ENCODE data around the gene PIGS. TPM values are rescaled to one million over a fixed set of nuclear protein-coding genes. Genes with fewer than 3 reads are reported as not detected.
A peak's percentile ranks its signal among the peaks of the same experiment; 100 is the strongest.

PIGS gene
- total and polyA plus RNA-seq, 12 donors = 9.0 to 69.3 (median 48.5) TPM

DNA sequence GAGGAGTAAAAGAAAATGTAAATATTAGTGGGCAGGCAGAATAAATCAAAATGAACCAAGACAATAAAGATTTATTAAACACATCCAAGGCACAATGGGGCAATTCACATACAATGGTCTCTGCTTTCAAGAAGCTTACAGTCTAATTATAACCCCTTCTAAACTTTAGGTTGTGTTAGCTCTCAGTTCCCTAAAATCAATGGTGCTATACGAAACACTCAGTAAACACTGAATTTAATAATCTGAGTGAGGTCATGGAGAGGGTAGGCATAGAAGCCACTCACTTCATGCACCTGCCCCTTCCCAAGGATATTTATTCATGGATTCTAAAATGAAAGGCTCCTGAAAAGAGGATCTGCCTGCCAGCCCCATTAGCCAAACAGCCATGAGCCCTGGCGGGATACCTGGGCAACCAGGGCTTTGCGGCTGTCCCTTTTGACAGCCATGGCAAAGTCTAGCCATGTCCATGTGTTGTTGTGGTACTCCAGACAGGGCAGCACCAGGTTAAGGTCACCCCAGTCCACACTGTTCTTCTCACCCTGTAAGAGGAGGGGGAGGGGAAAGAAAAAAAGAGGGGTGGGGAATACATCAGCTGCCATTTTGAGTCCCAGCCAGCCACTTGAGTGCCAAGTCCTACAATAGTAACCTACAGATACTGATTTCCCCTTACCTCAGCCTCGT, 44.1 kb upstream of the PIGS start:
- Histone ChIP-seq H3K4me1 (no peaks in the 10 kb centered on the region), H3K27ac (no peak overlapping the region), H3K9me3 (no peaks in the 10 kb centered on the region), H3K27me3 (no peaks in the 10 kb centered on the region), H3K4me3 (no peak overlapping the region), H3K36me3 (peaks cover 11 to 100% (median 63%) of the 10 kb centered on the region in 9 donors)
- 80 to 82% methylated on average over 4 of the region's 4 CpGs for WGBS, 2 donors
- peak in 1 of 8 donors; percentile 40 for ATAC-seq
- intact Hi-C loops (cut with DNase I) = loop anchor here in 2 of 10 donors (5.0 to 10.0 kb wide), 2 partner anchors 61 to 118 kb away; partner anchors contain the start of gene UNC119 (in 1 of the 2)
- DNase-seq = no peak
- TF ChIP-seq, protein P1, sequence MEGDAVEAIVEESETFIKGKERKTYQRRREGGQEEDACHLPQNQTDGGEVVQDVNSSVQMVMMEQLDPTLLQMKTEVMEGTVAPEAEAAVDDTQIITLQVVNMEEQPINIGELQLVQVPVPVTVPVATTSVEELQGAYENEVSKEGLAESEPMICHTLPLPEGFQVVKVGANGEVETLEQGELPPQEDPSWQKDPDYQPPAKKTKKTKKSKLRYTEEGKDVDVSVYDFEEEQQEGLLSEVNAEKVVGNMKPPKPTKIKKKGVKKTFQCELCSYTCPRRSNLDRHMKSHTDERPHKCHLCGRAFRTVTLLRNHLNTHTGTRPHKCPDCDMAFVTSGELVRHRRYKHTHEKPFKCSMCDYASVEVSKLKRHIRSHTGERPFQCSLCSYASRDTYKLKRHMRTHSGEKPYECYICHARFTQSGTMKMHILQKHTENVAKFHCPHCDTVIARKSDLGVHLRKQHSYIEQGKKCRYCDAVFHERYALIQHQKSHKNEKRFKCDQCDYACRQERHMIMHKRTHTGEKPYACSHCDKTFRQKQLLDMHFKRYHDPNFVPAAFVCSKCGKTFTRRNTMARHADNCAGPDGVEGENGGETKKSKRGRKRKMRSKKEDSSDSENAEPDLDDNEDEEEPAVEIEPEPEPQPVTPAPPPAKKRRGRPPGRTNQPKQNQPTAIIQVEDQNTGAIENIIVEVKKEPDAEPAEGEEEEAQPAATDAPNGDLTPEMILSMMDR (IDR thresholded peaks at IDR 0.05) = no peak

DNA sequence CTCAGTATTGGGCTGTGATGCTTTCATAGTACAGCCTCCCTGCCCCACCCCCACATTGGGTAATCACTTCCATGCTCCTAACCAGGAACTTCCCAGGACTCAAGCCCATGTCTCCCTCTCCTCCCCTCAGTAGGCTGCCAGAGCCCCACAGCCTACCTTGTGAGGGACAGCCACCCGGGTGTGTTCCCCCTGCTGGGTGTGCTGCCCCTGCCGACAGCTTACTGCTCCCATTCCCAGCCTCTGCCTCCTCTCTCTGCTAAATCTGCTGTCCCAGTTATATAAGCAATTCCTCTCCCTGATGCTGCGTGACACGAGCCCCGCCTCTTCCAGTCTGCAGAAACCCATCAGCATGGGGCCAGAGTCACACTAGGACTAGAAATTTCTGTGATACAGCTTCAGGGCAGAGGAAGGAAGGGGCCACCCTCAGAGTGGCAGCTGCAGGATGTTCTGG, 42.6 kb upstream of the PIGS start, which contains the start of gene RSKR:
TSS of gene RSKR (minus strand) at position 255 of the 451 bp plus-strand sequence. CDS start at position 231, 24 bp downstream.
- Histone ChIP-seq H3K4me1 (no peaks in the 10 kb centered on the region), H3K36me3 (peaks cover 0 to 100% (median 50%) of the 10 kb centered on the region in 9 donors), H3K4me3 (no peak within 1 kb of the TSS), H3K27ac (no peak within 1 kb of the TSS), H3K9me3 (no peaks in the 10 kb centered on the region), H3K27me3 (no peaks in the 10 kb centered on the region)
- no peak for DNase-seq
- 76 to 81% methylated on average over 5 of the region's 5 CpGs for WGBS, 2 donors
- TF ChIP-seq, protein P1 (IDR thresholded peaks at IDR 0.05) = no peak
- intact Hi-C loops (cut with DNase I) = loop anchor here in 9 of 10 donors (1.0 to 10.0 kb wide), 8 partner anchors 59 to 122 kb away; partner anchors contain the start of gene UNC119 (in 2 of the 9)
- ATAC-seq = peak in 1 of 8 donors; percentile 32

DNA sequence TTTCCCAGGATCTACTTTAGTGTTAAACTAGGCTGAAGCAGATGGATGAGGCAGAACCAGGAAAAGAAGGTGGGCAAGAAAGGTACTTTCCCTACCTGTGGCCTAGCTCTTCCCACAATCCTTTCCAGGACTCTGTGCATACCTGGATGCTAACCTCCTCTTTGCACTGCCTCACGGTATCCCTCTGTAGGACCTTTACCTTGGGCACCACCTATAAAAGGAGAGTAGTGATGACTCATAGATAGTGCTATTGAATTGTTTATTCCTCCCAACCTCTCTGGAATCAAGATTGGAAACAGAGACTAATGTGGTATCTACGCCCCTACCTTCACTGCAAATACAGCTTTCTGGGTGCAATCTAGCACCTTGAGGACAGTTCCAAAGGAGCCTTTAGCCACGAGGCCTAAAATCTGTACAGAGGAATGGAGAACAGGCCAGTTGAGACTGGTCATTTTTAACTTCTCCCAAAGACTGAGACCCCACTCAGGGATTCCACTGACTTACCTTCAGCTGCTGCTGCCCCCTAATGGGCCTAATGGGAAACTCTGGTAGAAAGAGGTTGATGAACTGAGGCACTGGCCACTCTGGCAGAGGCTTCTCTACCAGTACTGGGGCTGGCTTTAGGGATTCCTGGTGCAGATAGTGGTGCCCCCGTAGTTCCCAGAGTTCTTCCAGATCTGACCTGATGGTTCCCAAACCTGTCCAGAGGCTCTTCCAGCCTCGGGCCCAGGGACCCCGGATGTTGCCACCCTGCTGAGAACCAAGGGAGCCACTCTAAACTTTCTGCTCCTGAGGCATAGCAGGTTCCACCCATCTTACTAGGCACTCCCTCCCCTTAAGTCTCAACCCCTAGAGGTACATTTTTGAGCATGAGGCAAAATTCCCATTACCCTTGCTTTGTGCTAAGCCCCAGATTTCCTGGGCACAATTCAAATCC, 41.9 kb upstream of the PIGS start:
- Histone ChIP-seq H3K27ac (no peak overlapping the region), H3K4me3 (no peak overlapping the region), H3K9me3 (no peaks in the 10 kb centered on the region), H3K27me3 (no peaks in the 10 kb centered on the region), H3K36me3 (peaks cover 0 to 99% (median 43%) of the 10 kb centered on the region in 9 donors), H3K4me1 (no peaks in the 10 kb centered on the region)
- peak in 1 of 2 donors; percentile 37 for DNase-seq
- ATAC-seq = peak in 6 of 8 donors; percentile 25 to 62 (median 44)
- whole genome bisulfite sequencing, 2 donors = 77 to 82% methylated on average over 6 of the region's 6 CpGs
- intact Hi-C loops (cut with DNase I) = loop anchor here in 9 of 10 donors (1.0 to 10.0 kb wide), 8 partner anchors 58 to 121 kb away; partner anchors contain the start of gene UNC119 (in 2 of the 9)
- TF ChIP-seq, protein P1 (IDR thresholded peaks at IDR 0.05) = peak; percentile 43 to 77 (median 71)

DNA sequence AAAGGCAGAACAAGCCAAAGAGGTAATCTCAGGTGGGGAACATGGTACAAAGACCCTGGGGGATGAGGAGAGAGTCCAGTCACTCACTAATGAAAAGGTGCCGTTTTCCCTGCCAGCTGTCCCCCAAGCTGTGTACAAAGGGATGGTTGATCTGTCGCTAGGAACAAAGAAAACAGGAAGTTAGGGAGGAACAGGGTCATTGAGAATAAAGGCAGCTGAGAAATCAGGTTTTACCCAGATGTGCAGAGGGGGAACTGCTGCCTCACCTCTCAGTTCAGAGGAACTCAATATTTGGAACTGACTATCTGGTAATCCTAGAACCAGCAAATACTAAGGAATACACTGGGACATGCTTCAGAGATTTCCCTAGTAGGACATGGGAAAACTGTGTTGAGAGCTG, 41.2 kb upstream of the PIGS start:
- intact Hi-C loops (cut with DNase I) = loop anchor here in 9 of 10 donors (2.0 to 10.0 kb wide), 7 partner anchors 58 to 120 kb away; partner anchors contain the start of gene UNC119 (in 2 of the 9)
- DNase-seq = no peak
- Histone ChIP-seq H3K27me3 (no peaks in the 10 kb centered on the region), H3K9me3 (no peaks in the 10 kb centered on the region), H3K27ac (no peak overlapping the region), H3K36me3 (peaks cover 0 to 93% (median 36%) of the 10 kb centered on the region in 9 donors), H3K4me1 (no peaks in the 10 kb centered on the region), H3K4me3 (no peak overlapping the region)
- 51 to 73% methylated on average over 2 of the region's 2 CpGs for WGBS, 2 donors
- no peak for ATAC-seq
- TF ChIP-seq, protein P1 (IDR thresholded peaks at IDR 0.05) = no peak
